ENCODE results near the gene VAV3. TPM values are rescaled to one million over a fixed set of nuclear protein-coding genes. Genes with fewer than 3 reads are reported as not detected.
A peak's percentile ranks its signal among the peaks of the same experiment; 100 is the strongest.

The VAV3 gene
- total RNA-seq, 2 donors from 2014 or later = 18.4 to 21.4 TPM

- ATAC-seq (no peak), DNase-seq (no peak)
- H3K27ac ChIP-seq = no peak overlapping the region
- no peak for TF ChIP-seq POLR2A (IDR thresholded peaks at IDR 0.05)
- TF ChIP-seq CTCF (IDR thresholded peaks at IDR 0.05) = no peak
- intact Hi-C loops (cut with DNase I) = no loop called here
- WGBS, 2 donors = 31 to 39% methylated on average over 4 of the region's 4 CpGs
- H3K36me3 ChIP-seq (replicated peaks in 1 of 2; ENCODE audit: insufficient read depth in 1 of 2, low read depth in 2 of 2) = no peaks in the 10 kb centered on the region
- no peaks in the 10 kb centered on the region for H3K4me1 ChIP-seq
- no peak overlapping the region for H3K4me3 ChIP-seq
- H3K9me3 ChIP-seq = no peaks in the 10 kb centered on the region
- no peaks in the 10 kb centered on the region for H3K27me3 ChIP-seq
Observed at GRCh38 chr1:107788206-107789202, 176.5 kb downstream of the VAV3 start.

GRCh38 chr1:107787299-107787698 is 177.7 kb downstream of the VAV3 start:
- no peaks in the 10 kb centered on the region for H3K36me3 ChIP-seq (replicated peaks in 1 of 2; ENCODE audit: insufficient read depth in 1 of 2, low read depth in 2 of 2)
- no peaks in the 10 kb centered on the region for H3K27me3 ChIP-seq
- H3K4me1 ChIP-seq = no peaks in the 10 kb centered on the region
- ATAC-seq (no peak), DNase-seq (peak in 1 of 4 donors; percentile 5)
- H3K27ac ChIP-seq = no peak overlapping the region
- TF ChIP-seq CTCF (IDR thresholded peaks at IDR 0.05) (no peak), POLR2A (IDR thresholded peaks at IDR 0.05) (no peak)
- no peak overlapping the region for H3K4me3 ChIP-seq
- WGBS, 2 donors = 65 to 77% methylated on average over 2 of the region's 2 CpGs
- no peaks in the 10 kb centered on the region for H3K9me3 ChIP-seq
- intact Hi-C loops (cut with DNase I) = no loop called here

- H3K36me3 ChIP-seq (replicated peaks in 1 of 2; ENCODE audit: insufficient read depth in 1 of 2, low read depth in 2 of 2) = no peaks in the 10 kb centered on the region
- no peak overlapping the region for H3K27ac ChIP-seq
- H3K9me3 ChIP-seq = no peaks in the 10 kb centered on the region
- intact Hi-C loops (cut with DNase I) = no loop called here
- no peaks in the 10 kb centered on the region for H3K4me1 ChIP-seq
- no peak for DNase-seq
- no peak overlapping the region for H3K4me3 ChIP-seq
- no peak for TF ChIP-seq CTCF (IDR thresholded peaks at IDR 0.05)
- TF ChIP-seq POLR2A (IDR thresholded peaks at IDR 0.05) = no peak
- 43 to 53% methylated on average over 5 of the region's 5 CpGs for WGBS, 2 donors
- ATAC-seq = no peak
- H3K27me3 ChIP-seq = no peaks in the 10 kb centered on the region
Observed at GRCh38 chr1:107786203-107786845, 178.7 kb downstream of the VAV3 start.

GRCh38 chr1:107785496-107786202 is 179.3 kb downstream of the VAV3 start:
- Histone ChIP-seq H3K9me3 (no peaks in the 10 kb centered on the region), H3K4me1 (no peaks in the 10 kb centered on the region), H3K36me3 (replicated peaks in 1 of 2; ENCODE audit: insufficient read depth in 1 of 2, low read depth in 2 of 2) (no peaks in the 10 kb centered on the region), H3K27ac (no peak overlapping the region), H3K4me3 (no peak overlapping the region), H3K27me3 (no peaks in the 10 kb centered on the region)
- 49 to 63% methylated on average over 3 of the region's 3 CpGs for WGBS, 2 donors
- intact Hi-C loops (cut with DNase I) = no loop called here
- TF ChIP-seq CTCF (IDR thresholded peaks at IDR 0.05) = no peak
- no peak for TF ChIP-seq POLR2A (IDR thresholded peaks at IDR 0.05)
- ATAC-seq = no peak
- no peak for DNase-seq

All from body of pancreas (tissue), 4 donors.